Islet precursor cell (in vitro differentiated cells): ENCODE measurements around the gene DNLZ.
"Not testable (repeated sequence)": the region's sequence is repeated elsewhere in the genome, so short reads cannot be mapped to it uniquely, and the experiment has no call there.

Experiments used
- DNase-seq: peaks from one replicate; pipeline ENCODE4 v3.0.0-alpha.2; 2018

The DNLZ gene

DNA sequence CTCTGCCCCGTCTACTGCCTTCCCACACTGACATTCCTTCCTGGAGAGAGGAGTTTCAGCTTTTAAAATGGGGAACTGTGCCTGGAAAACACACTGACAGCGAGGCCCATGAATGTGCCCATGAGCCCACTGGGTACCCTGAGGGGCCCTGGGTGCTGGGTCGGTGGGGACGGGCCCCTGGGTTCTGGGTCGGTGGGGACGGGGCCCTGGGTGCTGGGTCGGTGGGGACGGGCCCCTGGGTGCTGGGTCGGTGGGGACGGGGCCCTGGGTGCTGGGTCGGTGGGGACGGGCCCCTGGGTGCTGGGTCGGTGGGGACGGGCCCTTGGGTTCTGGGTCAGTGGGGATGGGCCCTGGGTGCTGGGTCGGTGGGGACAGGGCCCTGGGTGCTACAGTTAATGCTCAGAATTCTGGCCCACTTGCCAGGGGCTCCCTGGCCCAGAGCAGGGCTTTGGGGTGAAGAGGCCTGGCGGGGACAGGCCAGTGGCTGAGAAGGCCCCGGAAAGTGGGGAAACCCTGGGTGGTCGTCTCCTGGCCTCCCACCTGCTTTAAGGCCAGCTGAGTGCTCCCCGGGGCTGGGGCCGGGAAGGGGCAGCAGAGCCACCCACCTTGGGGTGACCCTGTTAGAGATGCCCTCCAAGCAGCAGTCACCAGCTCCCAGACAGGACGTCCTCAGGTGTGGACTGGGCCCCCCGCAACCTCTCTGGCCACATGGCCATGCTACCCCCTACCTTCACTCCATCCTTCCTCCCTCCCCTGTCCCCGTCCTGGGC is 33.7 kb downstream of the DNLZ start:
- DNase-seq = no peak

DNA sequence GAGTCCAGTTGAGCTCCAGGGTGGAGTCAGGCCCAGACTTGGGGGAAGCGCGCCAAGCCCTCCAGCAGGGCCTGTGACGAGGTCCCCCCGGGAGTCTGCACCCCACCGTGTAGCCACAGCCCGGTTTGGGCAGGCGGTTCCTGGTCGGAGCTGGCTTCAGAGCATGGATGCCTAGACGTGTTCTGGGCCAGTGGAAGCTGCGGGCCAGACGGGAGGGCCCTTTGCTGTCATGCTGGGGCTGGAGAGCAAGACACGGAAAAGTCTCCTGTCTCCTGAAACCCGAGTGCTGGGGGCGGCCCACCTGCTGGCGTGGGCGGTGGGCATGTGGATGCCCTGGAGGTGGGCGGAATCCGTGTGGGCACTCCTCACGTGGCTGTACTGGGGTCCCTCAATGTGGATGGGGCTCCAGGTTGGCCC is 34.3 kb downstream of the DNLZ start:
- DNase-seq = no peak

DNA sequence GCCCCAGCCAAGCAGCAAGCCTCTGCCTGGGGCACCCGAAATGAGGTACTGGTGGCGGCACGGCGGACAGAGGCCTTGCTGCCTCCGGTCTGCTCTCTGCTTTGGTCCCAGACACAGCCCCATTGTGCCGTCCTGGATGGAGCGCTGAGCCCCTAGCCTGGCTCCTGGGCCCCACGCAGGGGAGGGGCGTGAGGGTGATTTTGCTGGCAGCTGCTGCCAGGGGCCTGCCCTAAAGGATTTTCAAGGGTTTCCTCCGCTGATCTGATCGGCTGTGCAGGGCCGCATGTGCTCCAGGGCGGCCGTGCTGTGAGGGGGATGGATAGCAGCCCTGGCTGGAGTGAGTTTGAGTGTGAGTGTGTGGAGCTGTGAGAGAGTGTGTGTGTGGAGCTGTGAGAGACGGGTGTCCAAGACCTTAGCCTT is 34.9 kb downstream of the DNLZ start:
- DNase-seq = no peak

DNA sequence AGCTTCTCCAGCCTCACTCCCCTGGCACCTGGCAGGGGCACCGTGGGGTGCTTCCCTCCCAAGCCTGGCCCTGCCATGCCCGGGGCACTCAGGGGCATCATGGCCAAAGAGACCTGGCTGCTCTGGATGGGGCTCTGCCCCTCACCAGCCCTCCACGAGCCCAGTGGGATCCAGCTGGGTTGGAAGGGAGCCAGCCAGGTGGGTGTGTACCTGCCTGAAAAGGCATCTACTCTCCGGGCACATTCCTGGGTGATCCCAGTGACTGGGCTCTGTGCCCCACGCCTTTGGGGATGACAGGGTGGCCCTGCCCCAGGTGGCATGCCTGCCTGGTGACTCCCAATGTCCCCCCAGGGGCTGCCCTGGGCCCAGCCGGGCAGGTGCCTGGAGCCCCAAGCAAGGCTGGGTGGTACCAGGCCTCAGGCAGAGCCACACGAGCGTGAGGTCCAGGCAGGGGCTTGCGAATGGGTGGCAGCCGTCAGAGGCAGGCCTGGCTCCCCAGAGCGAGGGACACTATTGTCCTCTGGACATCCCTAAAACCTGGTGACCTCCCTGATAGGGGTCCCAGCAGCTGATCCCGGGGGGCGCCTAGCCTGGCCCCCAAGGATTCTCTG is 35.4 kb downstream of the DNLZ start:
- no peak for DNase-seq

DNA sequence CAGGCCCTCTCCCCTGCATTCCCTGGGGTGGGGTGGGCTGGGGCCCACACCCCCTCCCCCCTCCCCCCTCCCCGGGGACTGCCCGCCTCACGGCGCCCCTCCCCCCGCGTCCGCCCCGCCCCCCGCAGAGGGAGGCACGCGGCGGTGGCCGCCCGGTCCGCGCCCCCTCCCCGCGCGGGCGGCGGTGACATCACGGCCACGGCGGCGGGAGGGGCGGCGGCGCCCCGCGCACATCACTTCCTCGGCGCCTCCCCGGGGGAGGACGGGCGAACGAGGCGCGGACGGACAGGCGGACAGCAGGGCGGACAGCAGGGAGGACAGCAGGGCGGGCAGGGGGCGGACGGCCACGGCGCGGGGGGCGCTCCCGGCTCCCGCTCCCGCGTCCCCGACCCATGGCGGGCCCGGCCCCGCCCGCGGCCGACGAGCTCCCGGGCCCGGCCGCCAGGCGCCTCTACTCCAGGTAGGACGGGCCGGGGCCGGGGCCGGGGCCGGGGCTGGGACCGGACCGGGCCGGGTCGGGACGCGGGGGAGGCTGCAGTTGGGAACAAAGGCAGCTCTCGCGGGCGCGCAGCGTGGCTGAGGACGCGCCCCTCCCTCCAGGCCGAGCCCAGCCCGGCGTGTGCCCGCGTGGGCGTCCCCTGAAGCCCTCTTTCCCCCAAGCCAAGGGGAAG is 36.1 kb downstream of the DNLZ start, which contains the start of gene GPSM1:
TSS of gene GPSM1 (plus strand) at position 236 of the 671 bp plus-strand sequence. CDS start at position 393, 157 bp downstream.
- DNase-seq = no peak

DNA sequence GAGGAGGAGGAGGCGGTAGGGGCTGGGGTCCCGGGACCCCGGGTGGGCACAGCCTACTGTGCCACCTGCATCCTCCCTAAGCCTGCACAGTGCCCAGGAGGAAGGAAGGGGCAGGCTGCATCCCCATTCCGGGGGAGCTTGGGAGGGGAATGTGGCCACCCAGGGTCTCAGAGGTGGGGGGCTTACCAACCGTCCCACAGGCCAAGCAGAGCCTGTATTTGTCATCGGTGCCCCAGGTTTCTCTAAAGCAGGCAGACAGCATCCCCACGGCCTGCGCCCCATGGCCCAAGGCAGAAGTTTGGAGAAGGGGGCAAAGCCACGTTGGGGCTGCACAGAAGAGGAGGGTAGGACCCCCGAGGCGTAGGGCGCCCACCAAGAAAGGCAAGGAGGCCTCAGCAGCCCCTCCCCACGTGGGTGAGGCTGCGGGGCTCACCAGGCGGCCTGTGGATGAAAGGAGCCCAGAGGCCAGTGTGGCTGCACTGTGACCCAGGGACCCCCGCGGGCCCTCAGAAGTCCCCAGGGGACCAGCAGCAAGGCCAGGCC is 36.7 kb downstream of the DNLZ start:
- DNase-seq = no peak

DNA sequence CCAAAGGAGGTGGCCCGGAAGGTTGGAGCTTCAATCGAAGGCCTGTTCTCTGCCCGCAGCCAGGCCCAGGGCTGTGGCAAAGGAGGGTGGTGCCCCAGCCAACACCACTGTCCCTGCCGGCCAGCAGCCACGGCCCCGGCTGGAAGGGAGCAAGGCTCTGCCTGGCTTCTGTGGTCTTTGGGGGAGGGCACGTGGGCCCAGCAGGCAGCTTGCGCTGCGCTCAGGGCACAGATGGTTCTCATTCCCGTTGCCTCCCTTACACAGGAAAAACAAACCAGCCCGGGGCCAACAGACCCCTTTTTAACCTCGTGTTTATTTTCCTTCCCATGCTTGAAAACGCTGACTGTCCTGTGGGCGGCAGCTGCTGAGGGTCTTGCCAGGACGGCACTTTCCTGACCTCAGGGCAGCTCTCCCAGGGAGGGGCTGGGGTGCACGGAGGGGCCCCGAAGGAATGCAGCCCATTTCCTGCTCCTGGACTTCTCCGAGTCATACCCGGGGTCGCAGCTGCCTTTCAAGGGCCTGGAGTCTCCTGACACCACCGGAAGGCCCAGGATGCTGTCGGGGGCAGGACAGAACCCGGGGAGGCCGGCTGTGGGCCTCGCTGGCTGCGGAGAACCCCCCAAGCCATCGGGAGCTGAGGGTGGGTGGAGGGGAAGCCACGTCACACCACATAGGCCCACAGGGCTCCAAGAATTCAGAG is 37.3 kb downstream of the DNLZ start:
- DNase-seq = peak; percentile 84

DNA sequence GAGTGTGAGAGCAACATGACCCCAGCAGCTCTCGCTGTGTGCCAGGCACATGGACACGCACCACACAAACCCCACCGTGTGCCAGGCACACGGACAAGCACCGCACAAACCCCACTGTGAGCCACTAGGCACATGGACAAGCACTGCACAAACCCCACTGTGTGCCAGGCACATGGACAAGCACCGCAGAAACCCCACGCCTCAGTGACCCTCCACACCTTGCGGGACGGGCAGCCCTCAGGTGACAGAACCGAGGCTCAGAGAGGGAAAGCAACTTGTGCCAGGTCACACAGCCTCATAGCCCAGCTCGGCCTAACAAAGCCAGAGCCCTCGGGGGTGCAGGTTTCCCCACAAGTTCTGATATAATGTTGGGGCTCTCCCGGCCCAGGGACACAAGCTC is 38.2 kb downstream of the DNLZ start:
- DNase-seq = no peak

DNA sequence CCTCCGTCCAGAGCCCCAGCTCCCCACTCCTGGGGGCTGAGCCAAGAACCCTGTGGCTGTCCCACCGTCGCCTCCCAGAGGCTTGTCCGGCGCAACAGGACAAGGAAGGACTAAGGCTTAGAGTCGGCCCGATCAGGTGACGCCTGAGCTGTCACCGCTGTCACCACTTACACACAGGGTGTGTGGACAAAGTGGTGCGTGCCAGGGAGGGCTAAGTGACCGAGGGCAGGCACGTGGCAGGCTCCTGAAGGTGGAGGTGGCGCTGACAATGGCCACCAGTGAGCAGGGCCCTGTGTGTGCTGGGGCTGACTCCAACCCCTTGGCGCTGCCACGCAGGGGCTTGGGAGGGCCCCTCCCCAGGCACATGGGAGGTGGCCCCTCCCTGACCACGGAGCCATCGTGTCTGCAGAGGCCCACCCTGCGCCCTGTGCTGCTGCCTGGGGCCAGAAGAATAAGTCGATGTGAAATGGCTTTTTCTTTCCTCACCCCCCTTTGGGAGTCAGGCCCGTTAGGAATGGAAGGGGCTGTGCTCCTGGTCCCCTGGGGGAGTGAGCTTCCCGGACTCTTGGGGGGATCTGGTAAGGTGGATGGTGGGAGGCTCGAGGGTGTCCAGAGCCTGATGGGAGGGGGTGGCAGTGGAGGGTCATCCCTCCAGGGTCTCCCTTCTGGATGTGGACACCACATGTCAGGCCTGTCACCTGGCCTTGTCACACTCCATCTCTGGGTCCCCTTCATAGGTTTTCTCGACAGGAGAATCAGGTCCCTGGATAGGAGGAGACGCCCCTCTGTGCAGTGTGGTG is 38.8 kb downstream of the DNLZ start:
- DNase-seq = no peak

DNA sequence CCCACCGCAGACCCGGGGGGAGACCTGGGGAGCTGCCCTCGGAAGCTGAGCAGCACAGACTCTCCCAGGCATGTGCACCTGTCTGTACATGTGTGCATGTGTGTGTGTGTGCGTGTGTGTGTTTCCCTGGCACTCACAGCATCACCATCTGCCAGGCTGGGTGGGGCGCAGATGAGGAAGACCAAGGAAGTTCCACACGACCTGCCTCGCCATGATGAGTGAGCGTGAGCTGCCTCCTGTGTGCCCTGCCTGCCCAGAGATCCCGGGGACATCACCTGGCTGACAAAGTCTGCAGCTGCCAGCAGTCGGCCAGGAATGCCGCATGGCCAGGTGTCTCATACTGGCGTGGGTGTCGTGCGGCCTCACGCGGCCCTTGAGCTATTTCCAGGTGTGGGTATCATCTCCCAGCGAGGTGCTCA is 40.2 kb downstream of the DNLZ start:
- DNase-seq = no peak

DNA sequence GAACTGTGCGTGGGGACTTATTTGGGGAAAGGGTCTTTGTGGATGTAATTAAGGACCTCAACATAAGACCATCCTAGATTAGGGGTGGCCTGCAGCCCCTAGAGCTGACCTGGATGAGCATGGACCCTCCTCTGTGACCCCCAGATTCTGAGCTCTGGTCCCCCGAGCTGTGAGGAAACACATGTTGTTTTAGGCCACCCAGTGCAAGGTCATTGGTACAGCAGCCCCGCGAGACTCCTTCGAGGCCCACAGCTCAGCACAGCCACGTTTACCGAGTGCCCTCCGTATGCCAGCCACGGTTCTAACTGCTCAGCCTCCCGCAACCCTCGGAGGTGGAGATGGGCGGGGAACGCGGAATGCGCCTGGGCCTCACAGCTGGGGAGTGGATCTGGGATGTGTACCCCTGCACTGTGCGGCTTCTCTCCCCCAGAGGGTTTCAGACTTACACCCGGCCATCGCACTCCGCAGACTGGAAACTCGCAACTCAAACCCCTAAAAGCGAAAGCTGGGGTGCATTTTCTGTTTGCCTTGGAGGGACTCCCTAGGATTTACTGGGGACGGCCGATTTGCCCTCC is 40.7 kb downstream of the DNLZ start:
- no peak for DNase-seq

DNA sequence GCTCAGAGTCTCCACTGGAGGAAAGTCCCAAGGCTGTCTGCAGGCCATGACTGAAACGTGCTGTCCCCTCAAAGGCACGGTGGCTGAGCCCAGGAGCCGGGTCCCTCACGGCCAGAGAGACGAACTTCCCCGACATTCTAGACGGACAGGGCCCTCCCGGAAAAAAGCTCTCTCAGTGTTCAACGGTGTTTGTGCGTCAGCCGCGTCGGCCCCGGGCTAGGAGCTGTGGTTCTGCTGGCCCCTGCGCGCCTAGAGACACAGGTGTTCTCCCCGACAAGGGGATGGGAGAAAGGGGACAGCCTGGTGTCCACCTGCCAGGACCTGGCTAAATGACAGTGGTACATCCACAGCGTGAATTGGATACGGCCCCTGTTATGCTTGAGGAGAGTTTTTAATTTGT is 42.0 kb downstream of the DNLZ start:
- DNase-seq = no peak

DNA sequence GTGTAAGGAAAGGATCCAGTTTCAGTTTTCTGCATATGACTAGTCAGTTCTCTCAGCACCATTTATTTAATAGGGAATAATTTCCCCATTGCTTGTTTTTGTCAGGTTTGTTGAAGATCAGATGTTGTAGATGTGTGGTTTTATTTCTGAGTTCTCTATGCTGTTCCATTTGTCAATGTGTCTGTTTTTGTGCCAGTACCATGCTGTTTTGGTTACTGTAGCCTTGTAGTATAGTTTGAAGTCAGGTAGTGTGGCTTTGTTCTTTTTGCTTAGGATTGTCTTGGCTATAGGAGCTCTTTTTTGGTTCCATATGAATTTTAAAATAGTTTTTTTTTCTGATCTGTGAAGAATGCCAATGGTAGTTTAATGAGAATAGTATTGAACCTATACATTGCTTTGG is 42.6 kb downstream of the DNLZ start:
- DNase-seq = not testable (repeated sequence)

DNA sequence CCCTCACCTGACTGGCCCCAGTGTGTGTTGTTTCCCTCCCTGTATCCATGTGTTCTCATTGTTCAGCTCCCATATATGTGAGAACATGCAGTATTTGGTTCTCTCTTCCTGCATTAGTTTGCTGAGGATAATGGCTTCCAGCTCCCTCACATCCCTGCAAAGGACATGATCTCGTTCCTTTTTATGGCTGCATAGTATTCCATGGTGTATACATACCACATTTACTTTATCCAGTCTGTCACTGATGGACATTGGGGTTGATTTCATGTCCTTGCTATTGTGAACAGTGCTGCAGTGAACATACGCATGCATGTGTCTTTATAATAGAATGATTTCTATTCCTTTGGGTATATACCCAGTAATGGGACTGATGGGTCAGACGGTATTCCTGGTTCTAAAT is 43.6 kb downstream of the DNLZ start:
- DNase-seq = not testable (repeated sequence)

DNA sequence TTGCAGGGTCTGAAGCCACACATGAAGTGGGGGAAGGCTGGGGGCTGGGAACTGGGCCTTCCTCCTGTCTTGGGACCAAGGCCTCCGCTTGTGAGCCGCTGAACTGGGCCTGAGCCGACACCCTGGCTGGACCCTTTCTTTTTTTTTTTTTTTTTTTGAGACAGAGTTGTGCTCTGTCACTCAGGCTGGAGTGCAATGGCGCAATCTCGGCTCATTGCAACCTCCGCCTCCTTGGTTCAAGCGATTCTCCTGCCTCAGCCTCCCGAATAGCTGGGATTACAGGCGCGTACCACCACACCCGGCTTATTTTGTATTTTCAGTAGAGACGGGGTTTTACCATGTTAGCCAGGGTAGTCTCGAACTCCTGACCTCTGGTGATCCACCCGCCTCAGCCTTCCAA is 44.3 kb downstream of the DNLZ start:
- not testable (repeated sequence) for DNase-seq

DNA sequence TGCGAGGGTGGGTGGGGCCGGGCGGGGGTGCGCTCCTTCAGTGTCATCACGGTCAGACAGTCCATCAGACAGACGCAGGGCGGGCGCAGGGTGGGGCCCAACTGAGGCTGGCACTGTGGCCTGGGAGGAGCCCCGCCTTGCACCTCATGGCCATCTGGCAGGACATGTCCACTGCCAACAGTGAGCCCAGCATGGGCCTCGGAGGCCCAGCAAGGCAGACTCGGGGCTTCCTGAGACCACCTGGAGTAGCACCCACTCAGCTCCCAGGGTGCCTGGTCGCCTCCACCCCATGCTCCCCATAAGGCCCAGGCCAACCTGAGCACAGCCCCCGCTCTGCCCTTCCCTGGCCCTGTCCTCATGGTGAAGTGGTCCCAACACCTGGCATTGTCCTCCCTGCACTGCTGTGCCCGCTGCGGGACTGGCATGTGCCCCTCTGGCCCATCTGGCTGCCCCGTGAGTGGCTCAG is 44.7 kb downstream of the DNLZ start:
- no peak for DNase-seq

DNA sequence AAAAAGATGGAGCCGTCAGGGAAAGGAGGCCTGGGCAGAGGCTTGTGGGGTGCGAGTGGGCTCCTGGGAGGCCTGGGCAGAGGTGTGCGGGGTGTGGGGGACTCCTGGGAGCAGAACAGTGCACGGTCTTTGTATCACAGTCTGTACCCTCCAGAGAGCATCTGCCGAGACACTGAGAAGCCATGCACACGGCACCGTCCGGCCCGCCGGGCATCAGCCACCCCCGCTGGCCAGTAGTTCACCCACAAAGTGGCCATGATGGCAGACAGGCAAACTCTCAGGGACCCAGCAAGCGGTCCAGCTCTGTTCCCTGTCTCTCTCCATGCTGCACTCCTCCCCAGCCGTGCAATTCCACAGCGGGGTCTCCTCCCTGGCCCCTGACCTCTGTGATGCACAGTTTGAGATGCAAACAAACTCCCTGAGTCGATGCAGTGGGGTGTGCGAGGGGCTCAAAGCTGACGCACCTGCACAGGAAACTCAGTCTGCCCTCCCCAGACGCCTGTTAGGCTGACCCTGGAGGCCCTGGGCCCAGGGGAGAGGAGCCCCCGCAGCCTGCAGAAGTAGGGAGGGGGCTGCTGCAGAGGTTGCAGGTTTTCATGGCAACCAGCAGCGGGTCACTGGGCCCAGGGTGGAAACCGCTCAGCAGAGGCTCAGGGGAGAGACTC is 45.3 kb downstream of the DNLZ start:
- DNase-seq = no peak

DNA sequence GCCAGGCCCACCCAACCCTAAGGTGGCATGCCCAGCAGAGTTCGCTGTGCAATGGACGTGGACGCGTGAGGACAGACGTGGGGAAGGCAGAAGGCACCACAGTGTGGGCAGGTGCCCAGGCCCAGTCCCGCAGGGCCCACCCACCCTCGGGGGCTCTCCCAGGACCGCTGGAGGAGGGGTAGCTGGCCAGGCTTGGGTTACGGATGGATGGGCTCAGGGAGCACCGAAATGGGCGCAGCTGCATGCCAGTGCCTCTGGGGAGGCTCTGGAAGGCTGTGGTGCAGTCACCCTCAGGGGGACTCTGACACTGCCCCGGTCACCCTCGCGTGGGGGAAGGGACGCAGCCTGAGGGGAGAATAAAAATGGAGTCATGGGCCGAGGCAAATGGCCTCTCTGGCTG is 45.8 kb downstream of the DNLZ start:
- DNase-seq = no peak

DNA sequence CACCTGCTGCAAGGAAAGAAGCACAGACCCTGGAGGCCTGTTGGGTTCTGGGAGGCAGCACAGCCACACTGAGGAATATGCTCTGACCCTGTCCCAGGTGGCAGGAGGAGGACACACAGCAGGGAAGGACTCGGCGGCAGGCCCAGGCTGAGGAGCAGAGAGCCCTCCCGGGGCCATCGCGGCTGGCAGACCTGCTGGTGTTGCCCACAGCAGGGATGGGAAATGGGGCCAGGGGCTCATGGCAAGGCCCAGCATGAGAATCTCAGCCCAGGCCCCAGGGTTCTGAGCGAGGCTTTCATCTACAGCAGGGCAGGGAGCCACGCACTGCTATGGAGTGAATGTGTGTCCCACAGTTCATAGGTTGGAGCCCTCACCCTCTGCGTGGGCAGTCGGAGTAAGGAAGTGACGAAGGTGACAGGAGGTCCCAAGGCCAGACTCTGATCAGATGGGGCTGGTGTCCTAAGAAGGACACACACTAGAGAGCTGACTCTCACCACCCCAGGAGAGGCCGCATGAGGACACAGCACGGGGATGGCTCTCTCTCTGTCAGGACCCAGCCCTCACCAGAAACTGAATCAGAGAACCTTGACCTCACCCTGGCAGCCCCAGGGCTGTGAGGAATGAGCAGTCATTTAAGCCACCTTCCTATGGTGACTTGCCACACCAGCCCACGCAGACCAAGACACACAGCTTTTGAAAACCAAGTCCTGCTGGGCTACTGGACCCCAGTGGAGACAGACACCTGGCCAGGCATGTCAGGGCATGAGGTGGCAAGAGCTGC is 46.5 kb downstream of the DNLZ start:
- DNase-seq = no peak

DNA sequence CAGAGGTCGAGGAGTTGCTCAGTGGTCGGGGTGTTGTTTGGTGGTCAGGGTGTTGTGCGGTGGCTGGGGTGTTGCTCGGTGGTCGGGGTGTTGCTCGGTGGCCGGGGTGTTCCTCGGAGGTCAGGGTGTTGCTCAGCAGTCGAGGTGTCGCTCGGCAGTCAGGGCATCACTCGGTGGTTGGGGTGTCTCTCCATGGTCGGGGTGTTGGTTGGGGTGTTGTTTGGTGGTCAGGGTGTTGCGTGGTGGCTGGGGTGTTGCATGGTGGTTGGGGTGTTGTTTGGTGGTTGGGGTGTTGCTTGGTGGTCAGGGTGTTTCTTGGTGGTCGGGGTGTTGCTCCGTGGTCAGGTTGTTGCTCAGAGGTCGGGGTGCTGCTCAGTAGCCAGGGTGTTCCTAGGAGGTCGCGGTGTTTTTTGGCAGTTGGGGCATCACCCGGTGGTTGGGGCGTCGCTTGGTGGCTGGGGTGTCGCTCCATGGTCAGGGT is 47.2 kb downstream of the DNLZ start:
- no peak for DNase-seq
